HEK293 (cell line): ENCODE data around the gene EHD2.

Source experiments
- CTCF ChIP-seq: fragments of 450-650 bp; formaldehyde crosslinking; IDR thresholded peaks from 2 replicates; pipeline ENCODE4 v1.5.1; 2016; ENCODE audit warnings: missing biosample characterization, missing genetic modification characterization
- SETDB1 ChIP-seq: IDR thresholded peaks from one replicate; pipeline ENCODE4 v1.6.1; 2017; ENCODE audit warnings: mild to moderate bottlenecking, low read length, moderate library complexity, mixed read lengths; ENCODE audit not compliant: insufficient read length
- TCF7L2 ChIP-seq: IDR thresholded peaks from 2 replicates; pipeline ENCODE4 v1.6.1; 2011; ENCODE audit warnings: low read depth, mild to moderate bottlenecking, inconsistent platforms, low read length, moderate library complexity, borderline replicate concordance
- TRIM28 ChIP-seq: IDR thresholded peaks from 2 replicates; pipeline ENCODE4 v1.6.1; 2011; ENCODE audit warnings: low read length, control low read depth, borderline replicate concordance
- ZFP69B ChIP-seq: fragments of 450-650 bp; formaldehyde crosslinking; IDR thresholded peaks from 2 replicates; pipeline ENCODE4 v1.5.1; 2016; ENCODE audit warnings: missing biosample characterization, missing genetic modification characterization
- ZNF121 ChIP-seq: fragments of 450-650 bp; formaldehyde crosslinking; IDR thresholded peaks from 2 replicates; pipeline ENCODE4 v1.5.1; 2016; ENCODE audit warnings: missing biosample characterization, missing genetic modification characterization
- ZNF221 ChIP-seq: fragments of 450-650 bp; formaldehyde crosslinking; IDR thresholded peaks from 2 replicates; pipeline ENCODE4 v1.5.1; 2017; ENCODE audit warnings: missing biosample characterization, missing genetic modification characterization, borderline replicate concordance
- ZNF350 ChIP-seq: fragments of 450-650 bp; formaldehyde crosslinking; IDR thresholded peaks from 2 replicates; pipeline ENCODE4 v1.5.0; 2017; ENCODE audit warnings: missing biosample characterization, mild to moderate bottlenecking, missing genetic modification characterization
- ZNF558 ChIP-seq: fragments of 450-650 bp; formaldehyde crosslinking; IDR thresholded peaks from 2 replicates; pipeline ENCODE4 v1.5.1; 2016; ENCODE audit warnings: missing biosample characterization, missing genetic modification characterization
- ZNF629 ChIP-seq: fragments of 450-650 bp; formaldehyde crosslinking; IDR thresholded peaks from 2 replicates; pipeline ENCODE4 v1.5.1; 2017; ENCODE audit warnings: missing biosample characterization, missing genetic modification characterization
- ZNF670 ChIP-seq: fragments of 450-650 bp; formaldehyde crosslinking; IDR thresholded peaks from 2 replicates; pipeline ENCODE4 v1.5.1; 2016; ENCODE audit warnings: missing biosample characterization, missing genetic modification characterization, low read depth
- ZNF791 ChIP-seq: fragments of 450-650 bp; formaldehyde crosslinking; IDR thresholded peaks from 2 replicates; pipeline ENCODE4 v1.5.1; 2016; ENCODE audit warnings: missing biosample characterization, missing genetic modification characterization
- ZSCAN18 ChIP-seq: fragments of 450-650 bp; formaldehyde crosslinking; IDR thresholded peaks from 2 replicates; pipeline ENCODE4 v1.5.1; 2016; ENCODE audit warnings: missing biosample characterization, missing genetic modification characterization
- TF ChIP-seq, protein P1 (sequence below): fragments of 450-650 bp; formaldehyde crosslinking; IDR thresholded peaks from 2 replicates; pipeline ENCODE4 v1.5.1; 2016; ENCODE audit warnings: missing biosample characterization, missing genetic modification characterization

DNA sequence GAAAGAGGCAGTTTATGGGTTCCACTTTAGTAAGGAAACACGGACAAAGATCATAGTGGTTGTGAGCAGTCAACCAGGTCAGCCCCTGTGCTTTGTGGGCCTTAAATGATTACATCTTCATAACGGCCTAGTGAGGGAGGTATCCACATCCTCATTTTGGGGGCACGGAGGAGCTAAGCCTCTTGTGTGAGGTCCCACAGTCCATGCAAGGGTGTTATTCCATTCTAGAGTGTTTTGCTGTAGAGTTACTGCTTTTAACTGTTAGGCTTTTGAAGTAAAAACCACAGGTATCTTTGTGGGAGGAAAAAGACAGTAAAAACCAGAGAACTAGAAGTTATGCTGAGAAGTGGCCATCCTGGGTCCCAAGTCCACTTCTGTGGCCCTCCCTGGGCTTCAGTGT lies 36.1 kb downstream of the EHD2 start:
- no peak for TF ChIP-seq ZNF350 (tag by site-specific recombination)
- TF ChIP-seq CTCF (tag by site-specific recombination), result no peak
- TF ChIP-seq TCF7L2, result no peak
- TF ChIP-seq ZNF558, result no peak
- TF ChIP-seq ZFP69B, result no peak
- TF ChIP-seq ZNF221 (tag by site-specific recombination), result no peak
- no peak for TF ChIP-seq ZNF791 (tag by site-specific recombination)
- no peak for TF ChIP-seq ZNF121
- TF ChIP-seq, protein P1, sequence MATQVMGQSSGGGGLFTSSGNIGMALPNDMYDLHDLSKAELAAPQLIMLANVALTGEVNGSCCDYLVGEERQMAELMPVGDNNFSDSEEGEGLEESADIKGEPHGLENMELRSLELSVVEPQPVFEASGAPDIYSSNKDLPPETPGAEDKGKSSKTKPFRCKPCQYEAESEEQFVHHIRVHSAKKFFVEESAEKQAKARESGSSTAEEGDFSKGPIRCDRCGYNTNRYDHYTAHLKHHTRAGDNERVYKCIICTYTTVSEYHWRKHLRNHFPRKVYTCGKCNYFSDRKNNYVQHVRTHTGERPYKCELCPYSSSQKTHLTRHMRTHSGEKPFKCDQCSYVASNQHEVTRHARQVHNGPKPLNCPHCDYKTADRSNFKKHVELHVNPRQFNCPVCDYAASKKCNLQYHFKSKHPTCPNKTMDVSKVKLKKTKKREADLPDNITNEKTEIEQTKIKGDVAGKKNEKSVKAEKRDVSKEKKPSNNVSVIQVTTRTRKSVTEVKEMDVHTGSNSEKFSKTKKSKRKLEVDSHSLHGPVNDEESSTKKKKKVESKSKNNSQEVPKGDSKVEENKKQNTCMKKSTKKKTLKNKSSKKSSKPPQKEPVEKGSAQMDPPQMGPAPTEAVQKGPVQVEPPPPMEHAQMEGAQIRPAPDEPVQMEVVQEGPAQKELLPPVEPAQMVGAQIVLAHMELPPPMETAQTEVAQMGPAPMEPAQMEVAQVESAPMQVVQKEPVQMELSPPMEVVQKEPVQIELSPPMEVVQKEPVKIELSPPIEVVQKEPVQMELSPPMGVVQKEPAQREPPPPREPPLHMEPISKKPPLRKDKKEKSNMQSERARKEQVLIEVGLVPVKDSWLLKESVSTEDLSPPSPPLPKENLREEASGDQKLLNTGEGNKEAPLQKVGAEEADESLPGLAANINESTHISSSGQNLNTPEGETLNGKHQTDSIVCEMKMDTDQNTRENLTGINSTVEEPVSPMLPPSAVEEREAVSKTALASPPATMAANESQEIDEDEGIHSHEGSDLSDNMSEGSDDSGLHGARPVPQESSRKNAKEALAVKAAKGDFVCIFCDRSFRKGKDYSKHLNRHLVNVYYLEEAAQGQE (tag by site-specific recombination), result no peak
- no peak for TF ChIP-seq SETDB1
- no peak for TF ChIP-seq TRIM28
- no peak for TF ChIP-seq ZSCAN18 (tag by site-specific recombination)
- no peak for TF ChIP-seq ZNF670 (tag by site-specific recombination)
- TF ChIP-seq ZNF629, result no peak
